BLaER1 (cell line): ENCODE measurements around the gene DPP4.

ENCODE experiments used
- H3K27ac ChIP-seq: shearing (Covaris generic); formaldehyde crosslinking; 2 replicates; pipeline ENCODE4 v1.8.1; 2022
- H3K27me3 ChIP-seq: shearing (Covaris generic); formaldehyde crosslinking; 2 replicates; pipeline ENCODE4 v1.8.1; 2022
- H3K36me3 ChIP-seq: shearing (Covaris generic); formaldehyde crosslinking; 2 replicates; pipeline ENCODE4 v1.8.1; 2022
- H3K4me1 ChIP-seq: shearing (Covaris generic); formaldehyde crosslinking; 2 replicates; pipeline ENCODE4 v1.8.1; 2022
- H3K4me2 ChIP-seq: shearing (Covaris generic); formaldehyde crosslinking; 2 replicates; pipeline ENCODE4 v1.8.1; 2022
- H3K4me3 ChIP-seq: shearing (Covaris generic); formaldehyde crosslinking; 2 replicates; pipeline ENCODE4 v1.8.1; 2022
- H3K9ac ChIP-seq: shearing (Covaris generic); formaldehyde crosslinking; 2 replicates; pipeline ENCODE4 v1.8.1; 2022
- H3K9me3 ChIP-seq: shearing (Covaris generic); formaldehyde crosslinking; 2 replicates; pipeline ENCODE4 v1.8.1; 2022
- H4K20me1 ChIP-seq: shearing (Covaris generic); formaldehyde crosslinking; 2 replicates; pipeline ENCODE4 v1.8.1; 2022
- Cebpa-rat ChIP-seq: shearing (Covaris generic); IDR thresholded peaks from 2 replicates; pipeline ENCODE4 v1.8.1; 2022

DPP4 gene

DNA sequence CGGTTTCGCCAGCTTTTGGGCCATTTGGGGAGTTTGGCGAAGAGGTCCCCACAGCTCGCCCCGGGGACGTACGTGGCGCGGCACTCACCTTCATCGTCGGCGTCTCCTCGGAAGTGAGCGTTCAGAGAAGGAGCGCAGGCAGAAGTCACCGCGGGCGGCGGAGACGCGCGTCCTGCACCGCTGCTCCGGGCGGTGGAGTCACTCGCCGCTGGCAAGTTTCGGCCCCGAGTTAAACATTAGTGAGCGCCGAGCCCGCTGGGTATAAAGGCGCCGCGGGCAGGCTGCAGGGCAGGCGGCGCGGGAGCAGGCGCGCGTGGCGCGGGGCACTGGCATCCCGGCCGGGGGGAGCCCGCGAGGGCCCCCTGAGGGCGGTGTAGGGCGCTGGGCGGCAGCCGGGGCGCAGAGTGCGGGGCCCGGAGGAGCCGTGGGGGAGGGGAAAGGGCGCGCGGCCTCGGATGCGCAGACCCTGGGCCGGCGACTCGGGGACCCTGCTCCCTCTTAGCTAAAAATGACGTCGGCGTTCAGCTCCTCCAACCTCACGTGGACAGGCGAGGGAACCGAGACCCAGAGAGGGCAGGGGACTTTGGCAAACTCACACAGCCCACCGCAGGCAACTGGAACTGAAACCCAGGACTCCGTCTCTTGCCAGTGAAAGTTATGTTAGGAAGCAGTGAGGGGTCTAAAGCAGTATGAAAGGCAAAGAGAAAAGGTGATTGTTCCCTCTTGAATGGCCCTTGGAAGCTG lies at the start of gene DPP4:
Gene DPP4, minus strand, starts transcription at position 328 of the 744 bp plus-strand sequence. Its CDS starts 234 bp downstream, at position 94.
- Histone ChIP-seq H3K4me3 (peak within 1 kb of the TSS; percentile 64), H3K27me3 (peaks cover 25% of the 10 kb centered on the region), H3K36me3 (no peaks in the 10 kb centered on the region), H3K9ac (no peak within 1 kb of the TSS), H3K4me2 (peak within 1 kb of the TSS; percentile 71), H3K9me3 (peaks cover 23% of the 10 kb centered on the region), H4K20me1 (no peaks in the 10 kb centered on the region), H3K4me1 (no peaks in the 10 kb centered on the region), H3K27ac (no peak within 1 kb of the TSS)
- TF ChIP-seq Cebpa-rat = no peak

DNA sequence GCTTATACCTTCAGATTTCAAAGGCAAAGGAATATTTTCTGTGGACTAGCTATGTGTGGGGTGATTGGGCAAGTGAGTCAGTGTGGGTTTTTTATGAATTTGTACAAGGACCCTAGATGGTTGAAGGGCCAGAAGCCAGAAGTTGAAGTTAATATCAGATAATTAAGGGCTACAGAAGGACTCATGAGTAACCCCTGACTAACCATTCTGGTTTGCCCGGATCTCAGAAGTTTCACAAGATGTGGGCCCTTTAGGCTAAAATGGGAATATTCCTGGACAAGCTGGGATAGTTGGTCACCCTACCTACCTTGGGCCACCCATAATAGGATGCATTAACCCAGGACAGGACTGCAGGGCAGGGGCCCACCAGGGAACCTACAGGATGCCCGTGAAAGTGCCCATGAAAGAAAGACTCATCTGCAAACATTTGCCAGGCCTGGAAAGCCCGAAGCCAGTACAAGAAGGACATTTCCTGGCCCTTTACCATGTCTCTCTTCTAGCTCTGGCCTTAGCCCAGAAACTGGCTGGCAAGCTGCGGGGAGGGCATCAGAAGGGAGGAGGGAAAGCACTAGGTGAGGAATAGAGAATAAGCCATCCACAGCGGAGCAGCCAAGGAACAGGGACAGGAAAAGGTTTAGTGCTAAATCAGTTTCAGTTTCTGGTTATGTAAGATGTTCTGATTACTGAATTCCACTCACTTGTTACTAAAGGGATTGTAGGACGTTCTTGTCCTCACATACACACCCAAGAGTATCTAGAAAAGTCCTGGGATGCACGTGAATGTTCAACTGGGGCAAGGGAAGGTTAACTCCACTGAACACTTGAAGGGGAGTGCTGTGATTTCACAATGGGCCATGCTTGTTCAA lies 44.4 kb upstream of the DPP4 start:
- Histone ChIP-seq H3K27ac (no peak overlapping the region), H3K36me3 (no peaks in the 10 kb centered on the region), H3K9me3 (peaks cover 6% of the 10 kb centered on the region), H4K20me1 (no peaks in the 10 kb centered on the region), H3K27me3 (no peaks in the 10 kb centered on the region), H3K4me1 (no peaks in the 10 kb centered on the region), H3K4me3 (no peak overlapping the region), H3K4me2 (no peak overlapping the region), H3K9ac (no peak overlapping the region)
- TF ChIP-seq Cebpa-rat = no peak

DNA sequence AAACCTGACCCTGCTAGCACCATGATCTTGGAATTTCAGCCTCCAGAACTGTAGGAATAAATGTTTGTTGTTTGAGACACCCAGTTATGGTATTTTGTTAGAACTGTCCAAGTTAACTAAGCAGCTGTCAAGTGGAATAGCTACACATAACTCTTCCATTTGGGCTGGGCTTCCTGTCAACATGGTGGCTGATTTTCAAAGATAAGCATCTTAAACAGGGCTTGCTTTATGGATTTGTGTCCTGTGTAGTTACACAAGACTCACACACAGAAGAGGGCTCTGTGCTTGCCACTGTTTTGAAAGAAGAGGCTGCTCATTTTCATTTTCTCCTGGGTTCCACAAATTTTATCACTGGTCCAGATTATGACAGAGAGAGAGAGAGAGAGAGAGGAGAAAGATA lies 42.3 kb upstream of the DPP4 start:
- peaks cover 6% of the 10 kb centered on the region for H3K9me3 ChIP-seq
- no peaks in the 10 kb centered on the region for H3K4me1 ChIP-seq
- H3K4me3 ChIP-seq = no peak overlapping the region
- no peak overlapping the region for H3K27ac ChIP-seq
- H3K36me3 ChIP-seq = no peaks in the 10 kb centered on the region
- no peaks in the 10 kb centered on the region for H3K27me3 ChIP-seq
- no peak for TF ChIP-seq Cebpa-rat
- no peak overlapping the region for H3K9ac ChIP-seq
- H3K4me2 ChIP-seq = no peak overlapping the region
- no peaks in the 10 kb centered on the region for H4K20me1 ChIP-seq

DNA sequence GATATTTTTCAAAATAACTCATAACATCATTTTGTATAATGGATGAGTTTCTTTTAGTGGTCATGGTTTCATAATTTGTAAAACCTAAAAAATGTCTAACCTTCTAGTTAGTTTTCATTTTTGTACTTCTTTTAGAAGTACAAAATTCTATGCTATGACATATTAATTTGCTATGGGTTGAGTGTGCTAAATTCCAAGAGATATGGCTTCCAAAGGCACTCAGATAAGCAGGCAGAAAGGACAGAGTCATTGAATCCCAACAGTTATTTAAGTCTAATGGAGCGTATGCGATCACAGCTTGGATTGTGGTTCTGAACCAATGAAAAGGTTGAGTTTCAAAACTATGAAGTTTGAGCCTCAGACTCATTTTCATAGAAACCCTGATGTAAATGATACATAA lies 41.1 kb upstream of the DPP4 start:
- Histone ChIP-seq H3K4me3 (no peak overlapping the region), H3K9ac (no peak overlapping the region), H3K27me3 (no peaks in the 10 kb centered on the region), H3K27ac (no peak overlapping the region), H3K36me3 (no peaks in the 10 kb centered on the region), H3K9me3 (peaks cover 6% of the 10 kb centered on the region), H3K4me1 (no peaks in the 10 kb centered on the region), H4K20me1 (no peaks in the 10 kb centered on the region), H3K4me2 (no peak overlapping the region)
- no peak for TF ChIP-seq Cebpa-rat

DNA sequence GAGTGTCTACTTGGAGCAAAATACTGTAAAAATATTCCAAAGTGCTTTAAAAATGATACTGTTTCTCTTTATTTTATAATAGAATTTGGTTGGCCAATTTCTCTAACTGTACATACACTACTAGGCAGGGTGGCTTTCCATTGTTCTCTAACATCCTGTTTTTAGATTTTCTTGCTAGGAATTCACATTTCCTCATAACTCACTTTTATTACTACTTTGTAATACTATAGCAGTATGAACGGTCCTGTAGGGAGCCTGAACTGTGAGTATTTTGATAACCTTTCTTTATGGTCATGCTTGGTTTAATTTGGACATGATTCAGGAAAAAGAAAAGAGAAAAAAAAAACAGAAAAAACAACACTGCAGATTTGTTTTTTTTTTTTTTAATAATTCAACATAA lies 40.3 kb upstream of the DPP4 start:
- Histone ChIP-seq H3K27ac (no peak overlapping the region), H3K4me2 (no peak overlapping the region), H3K4me1 (no peaks in the 10 kb centered on the region)

DNA sequence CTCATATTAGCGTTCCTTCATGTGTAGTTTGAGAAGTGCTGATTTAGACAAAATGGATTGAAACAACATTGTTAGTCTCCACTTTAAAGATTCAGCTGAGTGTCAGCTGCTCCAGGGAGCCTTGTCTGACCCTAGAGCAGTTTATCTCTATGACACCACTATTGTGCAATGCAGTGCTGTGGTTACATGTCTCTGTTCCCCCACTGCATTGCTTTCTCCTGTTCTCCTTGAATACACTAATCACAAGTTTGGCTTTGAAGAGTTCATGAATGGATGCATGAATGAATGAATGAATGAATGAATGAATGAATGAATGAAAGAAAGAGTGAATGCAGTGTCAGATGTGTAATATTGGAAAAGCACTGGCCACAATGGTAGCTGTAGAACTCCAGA lies 39.8 kb upstream of the DPP4 start:
- no peak overlapping the region for H3K27ac ChIP-seq
- peaks cover 6% of the 10 kb centered on the region for H3K9me3 ChIP-seq
- no peaks in the 10 kb centered on the region for H3K4me1 ChIP-seq
- no peak overlapping the region for H3K4me2 ChIP-seq
- no peaks in the 10 kb centered on the region for H4K20me1 ChIP-seq
- no peaks in the 10 kb centered on the region for H3K36me3 ChIP-seq
- H3K9ac ChIP-seq = no peak overlapping the region
- TF ChIP-seq Cebpa-rat = 0 out of 2 replicates have a peak, but pooled peaks have one; percentile 35
- no peak overlapping the region for H3K4me3 ChIP-seq
- H3K27me3 ChIP-seq = no peaks in the 10 kb centered on the region

More for the DNA sequence above, 40.3 kb upstream of the DPP4 start:
- no peak overlapping the region for H3K4me3 ChIP-seq
- H3K36me3 ChIP-seq = no peaks in the 10 kb centered on the region
- no peak overlapping the region for H3K9ac ChIP-seq
- H3K9me3 ChIP-seq = peaks cover 6% of the 10 kb centered on the region
- H4K20me1 ChIP-seq = no peaks in the 10 kb centered on the region
- no peak for TF ChIP-seq Cebpa-rat
- no peaks in the 10 kb centered on the region for H3K27me3 ChIP-seq

DNA sequence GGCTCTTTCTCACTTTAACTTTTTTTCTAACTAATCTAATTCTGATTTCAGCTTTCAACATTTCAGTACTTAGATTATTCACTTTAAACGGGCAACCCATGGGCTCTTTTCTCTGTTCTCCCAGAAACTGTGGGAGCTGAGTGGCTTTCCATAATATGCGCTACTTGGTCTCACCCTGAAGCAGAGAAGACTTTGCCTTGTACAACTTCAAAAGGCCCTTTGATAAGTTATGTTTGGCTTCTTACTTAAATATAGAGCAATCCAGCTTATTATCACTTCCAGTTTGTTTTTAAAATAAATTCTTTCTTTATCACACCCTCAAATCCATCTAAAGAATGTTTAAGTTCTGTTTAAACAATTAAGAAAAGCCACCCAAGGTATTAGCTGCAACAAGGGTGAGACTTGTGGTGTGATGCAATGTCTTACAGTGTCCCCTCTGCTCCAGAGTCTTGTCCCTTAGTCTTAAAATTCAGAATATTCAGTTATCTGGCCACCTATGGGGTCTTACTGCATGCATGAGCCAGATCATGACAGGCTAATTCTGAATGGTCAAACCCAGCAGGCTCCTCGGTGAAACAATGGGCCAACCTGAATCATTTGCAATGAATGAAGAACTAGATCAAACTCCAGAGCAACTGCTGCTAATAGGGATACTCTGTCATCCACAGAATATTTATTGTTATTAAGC lies 39.2 kb upstream of the DPP4 start:
- Histone ChIP-seq H3K9me3 (peaks cover 6% of the 10 kb centered on the region), H3K27ac (no peak overlapping the region), H3K9ac (no peak overlapping the region), H3K4me3 (no peak overlapping the region), H3K4me1 (no peaks in the 10 kb centered on the region), H3K27me3 (no peaks in the 10 kb centered on the region), H3K36me3 (no peaks in the 10 kb centered on the region), H3K4me2 (no peak overlapping the region), H4K20me1 (no peaks in the 10 kb centered on the region)
- TF ChIP-seq Cebpa-rat = no peak

DNA sequence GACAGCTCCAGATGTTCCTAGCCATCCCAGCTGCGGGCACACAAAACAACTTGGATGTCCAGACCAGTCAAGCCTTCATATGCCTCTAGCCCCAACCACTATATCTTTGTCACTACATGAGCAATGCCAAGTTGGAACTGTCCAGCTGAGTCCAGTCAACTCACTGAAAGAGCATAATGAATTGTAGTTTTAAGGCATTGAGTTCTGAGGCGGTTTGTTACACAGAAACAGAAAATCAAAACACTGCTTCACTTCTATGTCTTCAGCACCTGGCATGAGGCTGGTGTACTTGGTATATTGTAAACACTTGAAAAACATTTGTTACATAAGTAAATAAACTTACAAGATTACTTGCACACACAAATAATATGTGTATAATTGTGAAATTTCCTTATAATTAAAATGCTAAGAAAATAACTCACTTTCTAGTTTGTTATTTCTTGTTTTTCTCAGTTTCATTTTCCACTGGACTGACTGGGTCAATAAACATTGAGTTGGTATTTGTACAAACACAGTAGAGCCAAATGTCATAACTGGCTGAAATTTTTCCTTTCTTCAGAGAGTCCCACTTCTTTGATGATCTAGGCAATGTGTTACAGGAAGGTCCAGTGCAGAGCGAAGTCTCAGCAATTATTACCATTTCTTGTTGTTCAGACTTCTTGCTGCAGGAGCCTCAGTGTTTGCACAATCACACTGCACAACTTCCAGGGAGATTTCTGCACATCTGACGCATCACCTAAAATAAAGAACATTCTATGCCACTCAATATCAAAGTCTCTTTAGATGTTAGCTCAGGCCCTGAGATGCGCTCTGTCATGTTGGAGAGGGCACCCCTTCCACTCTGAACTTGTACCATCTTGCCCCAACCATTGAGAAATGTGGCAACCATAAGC lies 38.2 kb upstream of the DPP4 start:
- TF ChIP-seq Cebpa-rat = no peak
- Histone ChIP-seq H4K20me1 (no peaks in the 10 kb centered on the region), H3K27ac (no peak overlapping the region), H3K4me1 (no peaks in the 10 kb centered on the region), H3K9me3 (peaks cover 6% of the 10 kb centered on the region), H3K9ac (no peak overlapping the region), H3K27me3 (no peaks in the 10 kb centered on the region), H3K4me2 (no peak overlapping the region), H3K4me3 (no peak overlapping the region), H3K36me3 (no peaks in the 10 kb centered on the region)

DNA sequence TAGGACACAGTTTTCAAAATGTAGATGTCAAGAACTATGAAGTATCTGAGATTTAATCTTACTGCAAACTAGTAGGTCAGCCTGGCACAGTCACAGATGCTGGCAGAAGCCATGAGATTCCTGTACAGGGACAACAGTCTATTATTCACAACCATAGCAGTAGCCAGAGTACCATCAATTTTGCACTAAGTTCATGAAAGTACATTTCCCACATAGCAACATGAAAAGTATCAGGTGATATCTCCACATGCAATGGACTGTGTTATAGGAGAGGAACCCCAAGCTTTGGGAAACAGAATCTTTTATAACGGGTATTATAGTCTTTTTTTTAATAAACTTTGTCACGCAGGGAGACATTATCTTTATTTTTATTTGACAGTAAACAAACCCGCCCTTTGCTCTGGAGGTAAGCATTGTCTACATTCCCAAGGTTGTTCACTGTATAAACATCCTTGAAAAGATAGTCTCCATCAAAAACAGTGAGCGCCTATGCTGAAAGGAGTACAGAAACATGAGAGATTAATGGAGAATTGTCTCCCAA lies 33.4 kb upstream of the DPP4 start:
- Histone ChIP-seq H4K20me1 (no peaks in the 10 kb centered on the region), H3K9ac (no peak overlapping the region), H3K4me2 (no peak overlapping the region), H3K36me3 (no peaks in the 10 kb centered on the region), H3K27ac (no peak overlapping the region), H3K9me3 (no peaks in the 10 kb centered on the region), H3K4me1 (no peaks in the 10 kb centered on the region), H3K27me3 (no peaks in the 10 kb centered on the region), H3K4me3 (no peak overlapping the region)
- no peak for TF ChIP-seq Cebpa-rat
